GM12878 (cell line): ENCODE data around the gene CD180.

Experiments
- EZH2 ChIP-seq: IDR thresholded peaks from 2 replicates; pipeline ENCODE4 v1.6.1; 2012; ENCODE audit warnings: low read depth, mild to moderate bottlenecking, control low read depth, inconsistent platforms, low read length, borderline replicate concordance; ENCODE audit not compliant: control insufficient read depth
- KDM1A ChIP-seq: fragments of 200-600 bp; sonication (generic); IDR thresholded peaks from 2 replicates; pipeline ENCODE4 v1.6.1; 2016; ENCODE audit warnings: borderline replicate concordance
- MTA3 ChIP-seq: IDR thresholded peaks from 2 replicates; pipeline ENCODE4 v1.6.1; 2012; ENCODE audit warnings: low read length, inconsistent platforms, borderline replicate concordance
- NBN ChIP-seq: fragments of 450-650 bp; IDR thresholded peaks from 2 replicates; pipeline ENCODE4 v1.6.1; 2016
- ZBTB33 ChIP-seq: fragments of 450-650 bp; IDR thresholded peaks from 2 replicates; pipeline ENCODE4 v1.6.1; 2017; ENCODE audit warnings: mild to moderate bottlenecking
- TF ChIP-seq, protein P1 (sequence below): IDR thresholded peaks from 2 replicates; pipeline ENCODE4 v1.6.1; 2011; ENCODE audit warnings: low read depth, low read length, improper control_type of control experiment, borderline replicate concordance

DNA sequence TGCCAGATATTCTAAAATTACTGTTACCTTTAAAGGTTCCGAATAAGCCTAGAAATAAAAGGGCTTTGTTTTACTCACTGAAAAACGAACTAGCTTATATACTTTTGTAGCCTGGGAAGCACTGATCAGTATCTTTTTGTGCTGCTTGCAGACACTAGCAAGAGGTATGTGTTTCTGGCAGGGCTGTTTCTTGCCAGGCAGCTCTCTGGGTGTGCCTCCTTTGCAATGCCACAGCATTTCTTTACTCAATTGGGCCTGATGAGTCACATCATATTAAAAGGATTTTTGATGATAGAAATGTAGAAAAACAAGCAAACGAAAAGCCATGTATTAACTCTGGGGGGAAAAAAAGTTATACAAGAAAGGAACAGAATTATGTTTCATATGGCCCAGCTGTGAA lies 35.6 kb downstream of the CD180 start:
- TF ChIP-seq MTA3 (no peak), NBN (no peak), ZBTB33 (no peak), EZH2 (no peak), KDM1A (no peak)
- TF ChIP-seq, protein P1, sequence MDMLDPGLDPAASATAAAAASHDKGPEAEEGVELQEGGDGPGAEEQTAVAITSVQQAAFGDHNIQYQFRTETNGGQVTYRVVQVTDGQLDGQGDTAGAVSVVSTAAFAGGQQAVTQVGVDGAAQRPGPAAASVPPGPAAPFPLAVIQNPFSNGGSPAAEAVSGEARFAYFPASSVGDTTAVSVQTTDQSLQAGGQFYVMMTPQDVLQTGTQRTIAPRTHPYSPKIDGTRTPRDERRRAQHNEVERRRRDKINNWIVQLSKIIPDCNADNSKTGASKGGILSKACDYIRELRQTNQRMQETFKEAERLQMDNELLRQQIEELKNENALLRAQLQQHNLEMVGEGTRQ = no peak
